ENCODE measurements around the gene SVIL. TPM values are rescaled to one million over a fixed set of nuclear protein-coding genes. Genes with fewer than 3 reads are reported as not detected.
"Not testable (repeated sequence)": the region's sequence is repeated elsewhere in the genome, so short reads cannot be mapped to it uniquely, and the experiment has no call there.

Gene SVIL
- total RNA-seq, 4 donors from 2014 or later: 30.3 to 84.3 (median 62.5) TPM

DNA sequence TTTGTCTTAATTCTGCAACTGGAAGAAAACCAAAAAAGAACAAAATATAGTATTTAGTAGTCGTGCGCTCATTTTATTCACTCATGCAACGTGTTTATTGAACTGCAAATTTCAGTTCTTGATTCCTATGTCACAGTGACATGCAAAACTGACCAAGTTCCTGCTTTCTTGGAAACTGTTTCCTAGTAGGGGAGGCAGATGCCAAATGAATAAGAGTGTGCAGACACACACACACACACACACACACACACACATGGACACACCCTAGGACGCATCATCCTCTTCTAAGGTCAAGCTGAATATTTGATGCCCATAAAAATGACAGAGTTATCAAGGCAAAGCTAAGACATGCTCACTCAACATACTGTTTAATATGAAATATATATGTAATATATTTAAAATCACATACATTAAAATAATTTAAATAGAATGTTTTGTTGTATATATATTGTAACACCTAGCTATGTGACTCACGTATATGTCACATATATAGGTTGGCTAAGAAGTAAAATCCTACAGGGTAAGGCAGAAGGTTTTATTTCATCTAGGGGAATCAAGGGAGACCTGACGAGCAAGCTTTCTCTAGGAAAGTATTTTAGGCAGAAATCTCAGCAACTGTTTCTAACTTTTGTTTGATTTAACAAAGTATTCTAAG lies 79.6 kb downstream of the SVIL start:
- Histone ChIP-seq H3K27me3 (no peaks in the 10 kb centered on the region), H3K4me3 (no peak overlapping the region), H3K27ac (peak overlapping the region in 1 of 4 donors; percentile 18), H3K36me3 (peaks cover 0 to 40% (median 0%) of the 10 kb centered on the region in 3 donors), H3K4me1 (no peaks in the 10 kb centered on the region), H3K9me3 (no peaks in the 10 kb centered on the region)
- no peak for DNase-seq
- TF ChIP-seq CTCF (IDR thresholded peaks at IDR 0.05) (no peak), POLR2A (IDR thresholded peaks at IDR 0.05) (no peak)

DNA sequence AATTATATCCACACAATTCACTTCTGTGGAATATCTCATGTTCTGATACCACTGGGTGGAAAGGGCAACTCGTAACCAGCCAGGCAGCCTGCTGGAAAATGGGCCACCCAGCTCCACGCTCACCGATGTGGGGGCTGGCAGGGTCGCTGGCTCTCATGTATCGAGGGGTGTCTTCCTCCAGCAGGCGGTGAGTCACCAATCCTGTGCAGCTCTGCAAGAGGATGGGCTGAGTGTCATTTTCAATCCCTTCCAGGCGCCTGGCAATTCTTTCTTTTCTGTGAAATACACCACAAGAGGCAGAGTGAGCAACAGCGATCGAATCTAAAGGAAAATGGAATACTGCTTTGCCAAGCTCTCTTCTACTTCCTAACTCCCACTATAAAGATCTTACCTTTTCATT lies 80.1 kb downstream of the SVIL start:
- Histone ChIP-seq H3K27me3 (no peaks in the 10 kb centered on the region), H3K4me3 (no peak overlapping the region), H3K27ac (peak overlapping the region in 1 of 4 donors; percentile 6), H3K36me3 (peaks cover 0 to 43% (median 0%) of the 10 kb centered on the region in 3 donors), H3K9me3 (no peaks in the 10 kb centered on the region), H3K4me1 (no peaks in the 10 kb centered on the region)
- TF ChIP-seq CTCF (IDR thresholded peaks at IDR 0.05): no peak
- TF ChIP-seq POLR2A (IDR thresholded peaks at IDR 0.05): no peak
- no peak for DNase-seq

- H3K27me3 ChIP-seq: no peaks in the 10 kb centered on the region
- TF ChIP-seq CTCF (IDR thresholded peaks at IDR 0.05) (no peak), POLR2A (IDR thresholded peaks at IDR 0.05) (no peak)
- no peaks in the 10 kb centered on the region for H3K4me1 ChIP-seq
- H3K9me3 ChIP-seq: no peaks in the 10 kb centered on the region
- DNase-seq: no peak
- H3K27ac ChIP-seq: peak overlapping the region in 1 of 4 donors; percentile 4
- H3K4me3 ChIP-seq: no peak overlapping the region
- peaks cover 0 to 44% (median 0%) of the 10 kb centered on the region in 3 donors for H3K36me3 ChIP-seq
These were observed 81.1 kb downstream of the SVIL start for GRCh38 chr10:29553544-29554250.

- DNase-seq, H3K9me3 ChIP-seq, H3K4me1 ChIP-seq, H3K27ac ChIP-seq, H3K27me3 ChIP-seq, H3K4me3 ChIP-seq: not testable (repeated sequence)
- peaks cover 0 to 47% (median 0%) of the 10 kb centered on the region in 3 donors for H3K36me3 ChIP-seq
These were observed 81.7 kb downstream of the SVIL start for GRCh38 chr10:29553116-29553515.

- H3K9me3 ChIP-seq, H3K27me3 ChIP-seq, H3K4me1 ChIP-seq, DNase-seq, H3K4me3 ChIP-seq, H3K27ac ChIP-seq: not testable (repeated sequence)
- H3K36me3 ChIP-seq: peaks cover 0 to 48% (median 0%) of the 10 kb centered on the region in 3 donors
These were observed 85.3 kb downstream of the SVIL start for GRCh38 chr10:29549493-29549892.

DNA sequence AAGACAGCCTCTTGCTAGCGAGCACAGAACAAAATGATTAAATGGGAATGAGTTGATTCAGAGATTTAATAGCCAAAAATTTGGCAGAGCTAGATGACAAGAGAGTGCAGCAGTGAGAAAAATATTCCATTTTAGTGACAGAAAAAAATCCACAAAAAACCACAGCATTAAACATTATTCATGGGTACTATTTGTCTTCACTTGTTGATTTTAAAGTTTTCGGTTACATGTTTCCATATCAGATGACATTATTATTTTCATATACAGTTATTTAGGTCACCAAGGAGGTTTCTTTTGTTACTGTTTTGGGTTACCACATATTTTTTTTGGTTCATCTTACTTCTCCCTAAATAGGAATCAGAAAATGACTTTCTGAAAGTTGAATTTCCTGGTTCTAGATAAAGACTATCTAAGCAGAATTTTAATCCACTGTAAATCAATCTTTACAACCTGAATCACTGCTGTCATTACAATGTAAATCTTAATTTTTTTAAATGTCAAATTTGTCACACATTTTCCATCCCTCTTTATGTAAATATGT lies 87.9 kb downstream of the SVIL start:
- Histone ChIP-seq H3K4me1 (peaks cover 0 to 13% (median 0%) of the 10 kb centered on the region in 4 donors), H3K9me3 (no peaks in the 10 kb centered on the region), H3K4me3 (no peak overlapping the region), H3K27ac (no peak overlapping the region), H3K36me3 (peaks cover 0 to 29% (median 0%) of the 10 kb centered on the region in 3 donors), H3K27me3 (no peaks in the 10 kb centered on the region)
- TF ChIP-seq CTCF (IDR thresholded peaks at IDR 0.05): no peak
- TF ChIP-seq POLR2A (IDR thresholded peaks at IDR 0.05): no peak
- DNase-seq: no peak

Data from Peyer's patch (tissue), 4 donors.